Panc1 (cell line): ENCODE data around the gene PEX7. TPM values are rescaled to one million over a fixed set of nuclear protein-coding genes. Genes with fewer than 3 reads are reported as not detected.

Source experiments
- ATAC-seq: fragments of 200-7000 bp; cut with Tn5 transposase; 2 replicates; pipeline ENCODE4 v1.9.1; 2020; ENCODE audit warnings: mild to moderate bottlenecking, moderate library complexity
- BruUV-seq: library from RNA; stranded (reverse); fragments of 400-500 nt; replicated peaks from 2 replicates; lab custom pipeline; 2021; lab: Mats Ljungman, UMichigan
- CTCF ChIA-PET: fragments of 300-600 bp; sonication (Branson Sonifier 250); formaldehyde crosslinking; loops from one replicate; lab custom pipeline; 2022; ENCODE audit warnings: antibody characterized with exemption; lab: Charles Lee
- POLR2A ChIA-PET: fragments of 300-600 bp; sonication (Branson Sonifier 250); formaldehyde crosslinking; loops from one replicate; lab custom pipeline; 2022; ENCODE audit warnings: antibody characterized with exemption; lab: Charles Lee
- DNase-seq: peaks from one replicate; pipeline ENCODE4 v3.0.0-alpha.2; 2010; ENCODE audit warnings: low read depth, low spot score
- H3K27ac ChIP-seq: 2 replicates; pipeline ENCODE4 v1.5.1; 2011; ENCODE audit warnings: mild to moderate bottlenecking, low read length, inconsistent platforms
- H3K27me3 ChIP-seq: fragments of 200-500 bp; sonication (Bioruptor generic); 2 replicates; pipeline ENCODE4 v1.6.0; 2014; ENCODE audit warnings: low read length, inconsistent platforms; ENCODE audit not compliant: control insufficient read depth, insufficient read depth
- H3K36me3 ChIP-seq: fragments of 200-500 bp; sonication (Bioruptor generic); 2 replicates; pipeline ENCODE4 v1.5.1; 2014; ENCODE audit warnings: inconsistent platforms, mild to moderate bottlenecking, low read length, moderate library complexity; ENCODE audit not compliant: control insufficient read depth, insufficient read depth
- H3K4me1 ChIP-seq: 2 replicates; pipeline ENCODE4 v1.5.1; 2011; ENCODE audit warnings: inconsistent platforms, mild to moderate bottlenecking, low read length, moderate library complexity; ENCODE audit not compliant: control insufficient read depth, insufficient read depth
- H3K4me3 ChIP-seq, 2 experiments: 2 replicates each; pipeline ENCODE4 v1.5.1; 2011 to 2012; ENCODE audit warnings: low read depth in 2 of 2, low read length in 2 of 2, mild to moderate bottlenecking in 2 of 2, inconsistent platforms in 1 of 2, moderate library complexity in 1 of 2
- H3K9me3 ChIP-seq: fragments of 200-500 bp; sonication (Bioruptor generic); 2 replicates; pipeline ENCODE4 v1.5.1; 2014; ENCODE audit warnings: low read depth, mild to moderate bottlenecking, inconsistent platforms, low read length, moderate library complexity; ENCODE audit not compliant: control insufficient read depth, insufficient read depth
- CTCF ChIP-seq: fragments of 450-650 bp; IDR thresholded peaks from 2 replicates; pipeline ENCODE4 v1.5.1; 2017; ENCODE audit warnings: mild to moderate bottlenecking
- POLR2AphosphoS5 ChIP-seq: IDR thresholded peaks from 2 replicates; pipeline ENCODE4 v1.6.1; 2012; ENCODE audit warnings: mild to moderate bottlenecking, low read depth, low read length, moderate library complexity
- REST ChIP-seq, 2 experiments: IDR thresholded peaks; 2 replicates each; pipeline ENCODE4 v1.6.1; 2011 to 2012; ENCODE audit warnings: low read depth in 2 of 2, control low read depth in 1 of 2, low read length in 1 of 2, mild to moderate bottlenecking in 1 of 2, moderate library complexity in 1 of 2; ENCODE audit not compliant: insufficient read depth in 1 of 2
- SIN3A ChIP-seq: IDR thresholded peaks from 2 replicates; pipeline ENCODE4 v1.6.1; 2012; ENCODE audit warnings: low read depth, mild to moderate bottlenecking, low read length, moderate library complexity, borderline replicate concordance; ENCODE audit not compliant: insufficient read depth
- TCF7L2 ChIP-seq: IDR thresholded peaks from 2 replicates; pipeline ENCODE4 v1.6.1; 2011; ENCODE audit warnings: mild to moderate bottlenecking, low read depth, low read length, inconsistent platforms
- in situ Hi-C: cut with HindIII; loops from 2 replicates; pipeline ENCODE4 v1.10.0; 2016; ENCODE audit warnings: low sequenced_read_pairs, low pct_unique_long_range_greater_than_20kb
- intact Hi-C: fragments of 100-400 bp; cut with micrococcal nuclease; formaldehyde crosslinking; loops from one replicate; pipeline ENCODE4 v1.10.0; 2022; ENCODE audit not compliant: unreplicated experiment
- total RNA-seq: library from RNA; stranded (reverse); gene quantifications from one replicate; pipeline ENCODE4 v1.2.1, GENCODE V29; 2021; ENCODE audit not compliant: unreplicated experiment

PEX7 gene
- total RNA-seq, 1 experiment from 2014 or later, result 8.8 TPM

GRCh38 chr6:136914947-136915346 is 92.6 kb downstream of the PEX7 start:
- ATAC-seq (no peak), DNase-seq (no peak)
- no TSS peak for BruUV-seq
- in situ Hi-C loops, result no loop called here
- TF ChIP-seq CTCF (no peak), TCF7L2 (no peak), SIN3A (no peak), REST (IDR thresholded peaks at IDR 0.05; ENCODE audit: insufficient read depth in 1 of 2, low read depth in 2 of 2, low read length in 1 of 2) (no peak), POLR2AphosphoS5 (no peak)
- Histone ChIP-seq H3K4me3 (no peak overlapping the region), H3K27me3 (peaks cover 3% of the 10 kb centered on the region; the same call in 1 of the 2 replicates), H3K36me3 (no peaks in the 10 kb centered on the region), H3K4me1 (no peaks in the 10 kb centered on the region), H3K27ac (no peak overlapping the region), H3K9me3 (no peaks in the 10 kb centered on the region)
- CTCF ChIA-PET, result no interaction called here
- POLR2A ChIA-PET, result no interaction called here
- intact Hi-C loops, result no loop called here

GRCh38 chr6:136918706-136919105 is 96.3 kb downstream of the PEX7 start:
- H3K4me3 ChIP-seq, result no peak overlapping the region
- no peak for ATAC-seq
- intact Hi-C loops, result no loop called here
- no TSS peak for BruUV-seq
- no peaks in the 10 kb centered on the region; the same call in 1 of the 2 replicates for H3K4me1 ChIP-seq
- no peaks in the 10 kb centered on the region for H3K36me3 ChIP-seq
- ChIA-PET CTCF (no interaction called here), POLR2A (interaction anchor here (0.6 kb wide), 1 partner anchor 268 kb away, joined by 4 read pairs; no protein-coding TSS in a partner anchor)
- peaks cover 3% of the 10 kb centered on the region for H3K27me3 ChIP-seq
- DNase-seq, result no peak
- no peaks in the 10 kb centered on the region for H3K9me3 ChIP-seq
- TF ChIP-seq REST (IDR thresholded peaks at IDR 0.05; ENCODE audit: insufficient read depth in 1 of 2, low read depth in 2 of 2, low read length in 1 of 2) (no peak), TCF7L2 (no peak), SIN3A (no peak), CTCF (no peak), POLR2AphosphoS5 (no peak)
- no peak overlapping the region for H3K27ac ChIP-seq
- in situ Hi-C loops, result no loop called here
